ENCODE data around the gene MCM8.

MCM8 gene

GRCh38 chr20:6045566-6045965 is 95.1 kb downstream of the MCM8 start:
- DNase-seq, result no peak

GRCh38 chr20:6046432-6046831 is 96.0 kb downstream of the MCM8 start:
- no peak for DNase-seq

- no peak for DNase-seq
These were observed 97.9 kb downstream of the MCM8 start for GRCh38 chr20:6048391-6048790.
